Peyer's patch (tissue), 4 donors: Measurements from ENCODE around the gene PRF1. TPM values are rescaled to one million over a fixed set of nuclear protein-coding genes. Genes with fewer than 3 reads are reported as not detected.

Experiments
- DNase-seq, 3 donors: peaks; one replicate each; pipeline ENCODE4 v3.0.0-alpha.2; 2017 to 2019
- H3K27ac ChIP-seq, 4 donors: fragments of 200-600 bp; sonication (generic); one replicate each; pipeline ENCODE4 v1.5.1; 2016 to 2019
- H3K27me3 ChIP-seq, 2 donors: fragments of 200-600 bp; sonication (generic); one replicate each; pipeline ENCODE4 v1.5.1; 2019
- H3K36me3 ChIP-seq, 3 donors: fragments of 200-600 bp; sonication (generic); one replicate each; pipeline ENCODE4 v1.5.1; 2016 to 2019
- H3K4me1 ChIP-seq, 4 donors: fragments of 200-600 bp; sonication (generic); one replicate each; pipeline ENCODE4 v1.5.1; 2016 to 2019
- H3K4me3 ChIP-seq, 4 donors: fragments of 200-600 bp; sonication (generic); 1 replicate in 3 of 4; 2 replicates in 1 of 4; pipeline ENCODE4 v1.5.1; 2016 to 2019; ENCODE audit warnings: mild to moderate bottlenecking in 1 of 4
- H3K9me3 ChIP-seq, 4 donors: fragments of 200-600 bp; sonication (generic); one replicate each; pipeline ENCODE4 v1.5.1; 2016 to 2019; ENCODE audit warnings: mild to moderate bottlenecking in 1 of 4
- POLR2A ChIP-seq, 2 donors: fragments of 450-650 bp; IDR thresholded peaks; one replicate each; pipeline ENCODE4 v1.5.1; 2017; ENCODE audit warnings: antibody characterized with exemption in 2 of 2, mild to moderate bottlenecking in 2 of 2, moderate library complexity in 2 of 2
- total RNA-seq, 4 donors: library from RNA; depleted of rRNA; stranded (reverse); fragments of >200 nt; gene quantifications; one replicate each; pipeline ENCODE4 v1.1.0, GENCODE V29; 2016
- TF ChIP-seq, protein P1 (sequence below), 6 experiments: fragments of 450-650 bp in 4 of 6; fragments of 200-600 bp in 2 of 6; sonication (generic) in 1 of 6; IDR thresholded peaks; one replicate each; pipeline ENCODE4 v1.5.1; 2017 to 2019; ENCODE audit warnings: antibody characterized with exemption in 6 of 6, mild to moderate bottlenecking in 3 of 6, moderate library complexity in 1 of 6

Gene PRF1
- 10 to 100 TPM in 1 of 4 donors, 1 to 10 TPM in 3; 4.6 to 12.4 (median 6.3) TPM for total RNA-seq

DNA sequence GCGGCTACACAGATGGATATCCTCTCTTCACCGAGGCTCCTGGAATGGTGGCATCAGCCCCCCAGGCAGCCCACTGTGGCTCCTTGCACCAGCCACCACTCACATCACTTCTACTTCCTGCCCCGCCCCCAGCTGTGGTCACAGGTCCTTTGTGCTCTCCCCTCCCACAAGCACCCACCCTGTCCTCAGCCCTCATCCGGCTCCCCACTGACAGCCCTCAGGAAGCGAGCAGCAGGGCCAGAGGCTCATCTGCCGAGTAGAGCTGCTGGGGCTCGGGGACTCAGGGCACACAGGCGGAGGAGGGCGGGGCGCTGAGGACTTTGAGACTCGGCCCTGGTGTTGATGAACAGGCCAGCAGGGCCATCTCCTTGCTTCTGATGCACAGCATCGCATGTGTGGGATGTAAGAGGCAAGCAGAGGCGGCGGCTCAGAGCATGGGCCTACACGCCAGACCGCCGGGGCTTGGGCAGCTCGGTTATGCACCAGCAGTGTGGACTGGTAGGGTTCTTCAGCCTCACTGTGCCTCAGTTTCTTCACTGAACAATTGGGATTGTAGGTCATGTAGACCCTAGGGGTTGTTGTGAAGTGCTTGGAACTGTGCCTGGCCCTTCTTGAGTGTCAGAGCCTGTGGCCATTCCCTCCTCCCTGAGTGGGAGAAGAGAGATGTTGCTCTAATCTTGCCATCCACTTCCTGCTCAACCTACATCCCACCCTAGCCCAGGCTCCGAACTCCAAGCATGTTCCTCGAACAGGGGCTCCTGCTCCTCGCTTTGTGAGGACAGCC is at the start of gene PRF1:
TSS of gene PRF1 (minus strand) at position 77 of the 784 bp plus-strand sequence. CDS start 1,839 bp downstream, outside the sequence.
- Histone ChIP-seq H3K9me3 (no peaks in the 10 kb centered on the region), H3K36me3 (no peaks in the 10 kb centered on the region), H3K27me3 (no peaks in the 10 kb centered on the region), H3K27ac (peak within 1 kb of the TSS; percentile 18 to 77 (median 58)), H3K4me3 (peak within 1 kb of the TSS in 3 of 4 donors; percentile 25 to 31 (median 27)), H3K4me1 (no peaks in the 10 kb centered on the region)
- DNase-seq, result peak; percentile 68 to 91 (median 79)
- TF ChIP-seq POLR2A (IDR thresholded peaks at IDR 0.05), result peak in 1 of 2 donors; percentile 22
- TF ChIP-seq, protein P1, sequence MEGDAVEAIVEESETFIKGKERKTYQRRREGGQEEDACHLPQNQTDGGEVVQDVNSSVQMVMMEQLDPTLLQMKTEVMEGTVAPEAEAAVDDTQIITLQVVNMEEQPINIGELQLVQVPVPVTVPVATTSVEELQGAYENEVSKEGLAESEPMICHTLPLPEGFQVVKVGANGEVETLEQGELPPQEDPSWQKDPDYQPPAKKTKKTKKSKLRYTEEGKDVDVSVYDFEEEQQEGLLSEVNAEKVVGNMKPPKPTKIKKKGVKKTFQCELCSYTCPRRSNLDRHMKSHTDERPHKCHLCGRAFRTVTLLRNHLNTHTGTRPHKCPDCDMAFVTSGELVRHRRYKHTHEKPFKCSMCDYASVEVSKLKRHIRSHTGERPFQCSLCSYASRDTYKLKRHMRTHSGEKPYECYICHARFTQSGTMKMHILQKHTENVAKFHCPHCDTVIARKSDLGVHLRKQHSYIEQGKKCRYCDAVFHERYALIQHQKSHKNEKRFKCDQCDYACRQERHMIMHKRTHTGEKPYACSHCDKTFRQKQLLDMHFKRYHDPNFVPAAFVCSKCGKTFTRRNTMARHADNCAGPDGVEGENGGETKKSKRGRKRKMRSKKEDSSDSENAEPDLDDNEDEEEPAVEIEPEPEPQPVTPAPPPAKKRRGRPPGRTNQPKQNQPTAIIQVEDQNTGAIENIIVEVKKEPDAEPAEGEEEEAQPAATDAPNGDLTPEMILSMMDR (IDR thresholded peaks at IDR 0.05), result no peak

DNA sequence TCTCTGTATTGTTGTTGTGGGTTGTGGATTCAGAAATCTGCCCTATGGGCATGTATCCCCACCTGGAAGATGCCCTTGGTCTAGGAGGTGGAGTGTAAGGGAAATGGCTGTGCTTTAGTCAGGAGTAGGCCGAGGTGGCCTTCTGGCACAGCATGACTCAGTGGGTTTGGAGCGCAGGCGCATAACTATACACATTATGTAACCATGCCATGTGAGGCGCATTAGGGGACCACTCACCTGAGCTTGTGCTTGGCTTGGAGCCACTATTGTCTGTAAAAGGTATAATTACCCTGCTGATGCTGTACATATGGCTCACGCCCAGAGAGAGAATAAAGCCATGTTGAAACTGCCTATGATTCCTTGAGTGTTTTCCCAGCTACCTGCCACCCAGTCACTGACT is 49.1 kb upstream of the PRF1 start:
- no peaks in the 10 kb centered on the region for H3K4me1 ChIP-seq
- H3K9me3 ChIP-seq, result peaks cover 0 to 29% (median 1%) of the 10 kb centered on the region in 4 donors
- no peaks in the 10 kb centered on the region for H3K27me3 ChIP-seq
- no peak for DNase-seq
- TF ChIP-seq, protein P1 (IDR thresholded peaks at IDR 0.05), result no peak
- TF ChIP-seq POLR2A (IDR thresholded peaks at IDR 0.05), result no peak
- no peak overlapping the region for H3K27ac ChIP-seq
- no peaks in the 10 kb centered on the region for H3K36me3 ChIP-seq
- H3K4me3 ChIP-seq, result no peak overlapping the region

DNA sequence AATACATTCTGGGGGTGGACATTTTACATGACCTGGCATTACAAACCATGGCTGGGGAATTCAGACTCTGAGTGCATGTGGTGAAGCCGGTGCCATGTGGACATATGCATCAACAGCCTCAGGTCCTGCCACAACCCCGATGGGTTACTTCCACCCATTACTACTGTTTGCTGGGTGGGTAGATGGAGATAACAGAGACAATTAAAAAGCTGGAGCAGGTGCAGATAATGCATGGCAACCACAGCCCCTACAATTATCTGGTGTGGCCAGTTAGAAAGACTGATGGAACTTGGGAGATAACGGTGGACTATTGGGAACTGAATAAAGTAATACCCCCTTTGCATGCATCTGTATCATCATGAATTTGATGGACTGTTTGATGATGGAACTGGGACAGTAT is 48.2 kb upstream of the PRF1 start:
- TF ChIP-seq, protein P1 (IDR thresholded peaks at IDR 0.05), result no peak
- TF ChIP-seq POLR2A (IDR thresholded peaks at IDR 0.05), result no peak
- Histone ChIP-seq H3K36me3 (no peaks in the 10 kb centered on the region), H3K4me1 (no peaks in the 10 kb centered on the region), H3K4me3 (no peak overlapping the region), H3K27ac (no peak overlapping the region), H3K27me3 (no peaks in the 10 kb centered on the region), H3K9me3 (peaks cover 0 to 29% (median 1%) of the 10 kb centered on the region in 4 donors)
- DNase-seq, result no peak

DNA sequence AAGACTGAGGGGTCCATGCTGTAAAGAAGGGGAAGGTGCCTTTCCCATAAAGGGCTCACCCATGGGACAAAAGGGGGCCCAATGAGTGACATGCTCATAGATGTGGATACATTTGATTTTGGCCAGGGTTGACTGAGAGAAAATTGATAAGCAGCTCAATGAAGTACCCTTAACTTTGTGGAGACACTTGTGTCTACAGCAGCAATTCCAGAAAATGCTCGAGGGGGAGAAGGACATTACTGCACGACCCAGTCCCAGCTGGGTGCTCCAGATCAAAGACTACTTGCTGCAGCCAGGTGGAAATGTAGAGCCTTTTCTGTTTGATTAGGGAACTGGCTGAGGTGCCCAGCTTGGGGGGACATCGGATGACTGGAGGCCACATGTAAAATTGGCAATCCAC is 47.6 kb upstream of the PRF1 start:
- H3K4me3 ChIP-seq, result no peak overlapping the region
- TF ChIP-seq POLR2A (IDR thresholded peaks at IDR 0.05), result no peak
- TF ChIP-seq, protein P1 (IDR thresholded peaks at IDR 0.05), result no peak
- peaks cover 0 to 29% (median 1%) of the 10 kb centered on the region in 4 donors for H3K9me3 ChIP-seq
- H3K4me1 ChIP-seq, result no peaks in the 10 kb centered on the region
- H3K27ac ChIP-seq, result no peak overlapping the region
- no peaks in the 10 kb centered on the region for H3K36me3 ChIP-seq
- no peaks in the 10 kb centered on the region for H3K27me3 ChIP-seq
- no peak for DNase-seq

DNA sequence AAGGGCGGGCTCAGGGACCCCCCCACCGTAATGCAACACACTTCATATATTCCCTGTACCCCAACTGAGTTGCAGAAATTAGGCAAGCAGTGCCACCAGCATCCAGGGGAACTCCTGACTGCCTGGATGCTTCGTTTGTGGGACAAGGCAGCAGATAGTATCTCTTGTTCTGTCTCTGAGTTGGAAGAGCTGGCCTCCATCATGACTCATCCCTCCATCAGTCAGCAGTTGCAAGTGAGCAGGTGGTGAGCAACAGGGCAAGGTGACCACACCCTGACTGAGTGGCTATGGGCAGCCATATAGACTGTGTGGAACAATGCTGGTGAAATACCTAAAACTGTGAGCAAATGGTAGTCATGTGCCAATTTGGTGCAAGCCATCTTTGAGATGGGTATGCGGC is 47.0 kb upstream of the PRF1 start:
- H3K4me3 ChIP-seq, result no peak overlapping the region
- DNase-seq, result no peak
- H3K36me3 ChIP-seq, result no peaks in the 10 kb centered on the region
- no peak overlapping the region for H3K27ac ChIP-seq
- no peaks in the 10 kb centered on the region for H3K27me3 ChIP-seq
- peaks cover 0 to 29% (median 1%) of the 10 kb centered on the region in 4 donors for H3K9me3 ChIP-seq
- no peak for TF ChIP-seq POLR2A (IDR thresholded peaks at IDR 0.05)
- TF ChIP-seq, protein P1 (IDR thresholded peaks at IDR 0.05), result no peak
- H3K4me1 ChIP-seq, result no peaks in the 10 kb centered on the region
